Measurements from ENCODE around the gene DNAI1. TPM values are rescaled to one million over a fixed set of nuclear protein-coding genes. Genes with fewer than 3 reads are reported as not detected.

DNAI1 gene
- total RNA-seq, 4 donors from 2014 or later = 0.51 TPM; not detected in 3

- no peak for TF ChIP-seq CTCF (IDR thresholded peaks at IDR 0.05; ENCODE audit: low read depth)
Observed at GRCh38 chr9:34442770-34443169, 15.8 kb upstream of the DNAI1 start.

GRCh38 chr9:34443533-34443932 is 15.1 kb upstream of the DNAI1 start:
- TF ChIP-seq CTCF (IDR thresholded peaks at IDR 0.05; ENCODE audit: low read depth) = no peak

GRCh38 chr9:34443976-34444375 is 14.6 kb upstream of the DNAI1 start:
- TF ChIP-seq CTCF (IDR thresholded peaks at IDR 0.05; ENCODE audit: low read depth) = no peak

- no peak for TF ChIP-seq CTCF (IDR thresholded peaks at IDR 0.05; ENCODE audit: low read depth)
Observed at GRCh38 chr9:34446468-34446891, 12.1 kb upstream of the DNAI1 start.

GRCh38 chr9:34446951-34447350 is 11.7 kb upstream of the DNAI1 start:
- no peak for TF ChIP-seq CTCF (IDR thresholded peaks at IDR 0.05; ENCODE audit: low read depth)

- TF ChIP-seq CTCF (IDR thresholded peaks at IDR 0.05; ENCODE audit: low read depth) = no peak
Observed at GRCh38 chr9:34450644-34451043, 8.0 kb upstream of the DNAI1 start.

GRCh38 chr9:34451135-34451534 is 7.5 kb upstream of the DNAI1 start:
- TF ChIP-seq CTCF (IDR thresholded peaks at IDR 0.05; ENCODE audit: low read depth) = no peak
